Breast epithelium (tissue), 4 donors: ENCODE results near the gene ARHGAP44. TPM values are rescaled to one million over a fixed set of nuclear protein-coding genes. Genes with fewer than 3 reads are reported as not detected.

Experiments
- DNase-seq, 2 donors: peaks; one replicate each; pipeline ENCODE4 v3.0.0-alpha.2; 2019; ENCODE audit warnings: low spot score in 2 of 2
- H3K27ac ChIP-seq, 2 donors: fragments of 200-600 bp; sonication (generic) in 1 of 2; one replicate each; pipeline ENCODE4 v1.5.1; 2016 to 2019; ENCODE audit warnings: mild to moderate bottlenecking in 1 of 2
- H3K27me3 ChIP-seq, 2 donors: fragments of 200-600 bp; sonication (generic) in 1 of 2; one replicate each; pipeline versions ENCODE4 v1.5.1 to v1.6.0; 2017 to 2019; ENCODE audit warnings: control low read depth in 1 of 2, mild to moderate bottlenecking in 1 of 2
- H3K36me3 ChIP-seq: fragments of 200-600 bp; one replicate; pipeline ENCODE4 v1.5.1; 2019
- H3K4me1 ChIP-seq, 2 donors: fragments of 200-600 bp; sonication (generic); one replicate each; pipeline ENCODE4 v1.5.1; 2016 to 2019; ENCODE audit warnings: control low read depth in 1 of 2
- H3K4me3 ChIP-seq, 3 donors: fragments of 200-600 bp; sonication (generic); 1 replicate in 2 of 3; 2 replicates in 1 of 3; pipeline ENCODE4 v1.5.1; 2016 to 2019; ENCODE audit warnings: mild to moderate bottlenecking in 3 of 3, moderate library complexity in 2 of 3
- H3K9me3 ChIP-seq, 2 donors: fragments of 200-600 bp; sonication (generic) in 1 of 2; one replicate each; pipeline ENCODE4 v1.5.1; 2016 to 2019; ENCODE audit warnings: control low read depth in 1 of 2
- POLR2A ChIP-seq: fragments of 450-650 bp; IDR thresholded peaks from one replicate; pipeline ENCODE4 v1.6.1; 2016; ENCODE audit warnings: antibody characterized with exemption, mild to moderate bottlenecking, moderate library complexity
- POLR2AphosphoS5 ChIP-seq, 3 donors: sonication (generic); formaldehyde crosslinking; IDR thresholded peaks; one replicate each; pipeline ENCODE4 v1.6.1; 2017; ENCODE audit warnings: antibody characterized with exemption in 3 of 3
- intact Hi-C: fragments of 100-400 bp; cut with DNase I; formaldehyde crosslinking; loops from one replicate; pipeline ENCODE4 v1.15.1; 2023; ENCODE audit warnings: low total_unique reads
- total RNA-seq, 3 donors: library from RNA; depleted of rRNA; stranded (reverse); fragments of >200 nt; gene quantifications; one replicate each; pipeline ENCODE4 v1.1.0, GENCODE V29; 2016
- TF ChIP-seq, protein P1 (sequence below), 3 donors: fragments of 450-650 bp; IDR thresholded peaks; one replicate each; pipeline ENCODE4 v1.5.1; 2016 to 2017; ENCODE audit warnings: antibody characterized with exemption in 3 of 3, mild to moderate bottlenecking in 3 of 3, moderate library complexity in 3 of 3

The ARHGAP44 gene
- total RNA-seq, 3 donors from 2014 or later, result 2.4 to 13.0 (median 4.9) TPM

DNA sequence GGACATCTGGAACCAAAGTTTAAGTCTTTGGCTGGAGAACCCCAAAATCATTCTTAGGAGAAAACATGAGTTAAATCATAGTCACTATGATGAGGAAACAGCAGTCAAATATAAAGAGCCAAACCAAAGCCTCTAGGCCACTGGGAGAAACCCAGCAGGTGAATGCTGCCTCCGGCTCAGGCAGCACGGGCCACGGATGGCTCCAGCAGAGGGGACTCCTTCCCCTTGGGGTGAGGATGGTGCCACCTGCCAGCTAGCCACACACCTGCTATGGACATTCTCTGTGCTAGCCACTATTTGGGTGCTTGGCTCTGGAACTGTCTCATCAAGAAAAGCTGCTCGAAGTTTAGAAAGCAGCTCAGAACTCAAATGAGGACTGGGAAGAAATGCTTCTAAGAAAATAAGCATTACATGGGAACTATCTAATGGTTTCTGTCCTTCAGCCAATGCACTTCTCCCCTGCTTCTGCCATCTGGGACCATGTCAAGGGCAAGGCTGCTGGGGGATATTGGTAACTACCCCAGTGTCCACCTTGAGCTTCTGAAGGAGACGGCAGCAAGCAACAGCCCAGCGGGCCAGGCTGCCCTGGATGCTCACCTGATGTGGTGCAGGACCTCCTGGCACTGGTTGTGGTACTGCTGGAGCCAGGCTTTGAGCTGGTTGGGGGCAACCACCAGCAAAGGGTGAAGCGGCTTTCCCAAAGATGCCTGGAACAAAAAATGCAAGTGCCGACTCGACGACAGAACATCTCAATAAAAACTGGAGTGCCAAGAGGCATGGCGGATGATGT, 206.0 kb downstream of the ARHGAP44 start:
- intact Hi-C loops, result loop anchor here (10.0 kb wide), 1 partner anchor 1450 kb away; no protein-coding TSS in a partner anchor
- Histone ChIP-seq H3K27me3 (no peaks in the 10 kb centered on the region), H3K27ac (no peak overlapping the region), H3K4me1 (no peaks in the 10 kb centered on the region), H3K9me3 (no peaks in the 10 kb centered on the region), H3K36me3 (peaks cover 27% of the 10 kb centered on the region), H3K4me3 (no peak overlapping the region)
- no peak for DNase-seq
- TF ChIP-seq POLR2AphosphoS5 (IDR thresholded peaks at IDR 0.05), result no peak
- no peak for TF ChIP-seq POLR2A
- TF ChIP-seq, protein P1, sequence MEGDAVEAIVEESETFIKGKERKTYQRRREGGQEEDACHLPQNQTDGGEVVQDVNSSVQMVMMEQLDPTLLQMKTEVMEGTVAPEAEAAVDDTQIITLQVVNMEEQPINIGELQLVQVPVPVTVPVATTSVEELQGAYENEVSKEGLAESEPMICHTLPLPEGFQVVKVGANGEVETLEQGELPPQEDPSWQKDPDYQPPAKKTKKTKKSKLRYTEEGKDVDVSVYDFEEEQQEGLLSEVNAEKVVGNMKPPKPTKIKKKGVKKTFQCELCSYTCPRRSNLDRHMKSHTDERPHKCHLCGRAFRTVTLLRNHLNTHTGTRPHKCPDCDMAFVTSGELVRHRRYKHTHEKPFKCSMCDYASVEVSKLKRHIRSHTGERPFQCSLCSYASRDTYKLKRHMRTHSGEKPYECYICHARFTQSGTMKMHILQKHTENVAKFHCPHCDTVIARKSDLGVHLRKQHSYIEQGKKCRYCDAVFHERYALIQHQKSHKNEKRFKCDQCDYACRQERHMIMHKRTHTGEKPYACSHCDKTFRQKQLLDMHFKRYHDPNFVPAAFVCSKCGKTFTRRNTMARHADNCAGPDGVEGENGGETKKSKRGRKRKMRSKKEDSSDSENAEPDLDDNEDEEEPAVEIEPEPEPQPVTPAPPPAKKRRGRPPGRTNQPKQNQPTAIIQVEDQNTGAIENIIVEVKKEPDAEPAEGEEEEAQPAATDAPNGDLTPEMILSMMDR (IDR thresholded peaks at IDR 0.05), result no peak

- DNase-seq, result no peak
Observed at GRCh38 chr17:12995896-12996295, 206.6 kb downstream of the ARHGAP44 start.

GRCh38 chr17:12996357-12996756, 207.1 kb downstream of the ARHGAP44 start:
- Histone ChIP-seq H3K27ac (no peak overlapping the region), H3K4me3 (no peak overlapping the region), H3K9me3 (no peaks in the 10 kb centered on the region), H3K4me1 (no peaks in the 10 kb centered on the region), H3K27me3 (no peaks in the 10 kb centered on the region), H3K36me3 (peaks cover 27% of the 10 kb centered on the region)
- no peak for TF ChIP-seq POLR2AphosphoS5 (IDR thresholded peaks at IDR 0.05)
- TF ChIP-seq, protein P1 (IDR thresholded peaks at IDR 0.05), result no peak
- no peak for TF ChIP-seq POLR2A
- no peak for DNase-seq
- intact Hi-C loops, result loop anchor here (10.0 kb wide), 1 partner anchor 1452 kb away; no protein-coding TSS in a partner anchor

More at GRCh38 chr17:12995896-12996295, 206.6 kb downstream of the ARHGAP44 start:
- TF ChIP-seq POLR2AphosphoS5 (IDR thresholded peaks at IDR 0.05), result no peak
- no peak for TF ChIP-seq POLR2A
- TF ChIP-seq, protein P1 (IDR thresholded peaks at IDR 0.05), result no peak
- Histone ChIP-seq H3K27ac (no peak overlapping the region), H3K9me3 (no peaks in the 10 kb centered on the region), H3K4me3 (no peak overlapping the region), H3K27me3 (no peaks in the 10 kb centered on the region), H3K4me1 (no peaks in the 10 kb centered on the region), H3K36me3 (peaks cover 27% of the 10 kb centered on the region)
- intact Hi-C loops, result loop anchor here (10.0 kb wide), 1 partner anchor 1451 kb away; no protein-coding TSS in a partner anchor

DNA sequence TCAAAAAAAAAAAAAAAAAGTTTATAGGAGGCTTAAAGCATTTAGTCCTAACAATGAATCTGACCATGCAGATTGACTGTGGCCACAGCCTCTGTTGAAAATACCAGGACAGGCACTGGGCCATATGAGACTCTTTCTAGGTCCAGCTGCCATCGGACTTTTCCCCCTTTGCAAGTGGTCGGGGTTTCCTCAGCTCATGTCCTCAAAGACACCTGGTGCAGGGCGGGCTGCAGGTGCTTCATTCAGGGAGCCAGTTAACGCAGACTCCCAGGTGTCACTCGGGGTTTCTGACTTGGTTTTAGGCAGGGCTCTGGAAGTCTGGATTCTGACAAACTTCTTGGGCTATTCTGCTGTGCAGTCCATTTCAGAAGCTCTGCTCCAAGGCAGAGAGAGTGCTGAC, 207.6 kb downstream of the ARHGAP44 start:
- H3K4me3 ChIP-seq, result no peak overlapping the region
- H3K9me3 ChIP-seq, result no peaks in the 10 kb centered on the region
- TF ChIP-seq, protein P1 (IDR thresholded peaks at IDR 0.05), result no peak
- no peak for TF ChIP-seq POLR2AphosphoS5 (IDR thresholded peaks at IDR 0.05)
- TF ChIP-seq POLR2A, result no peak
- intact Hi-C loops, result loop anchor here (10.0 kb wide), 1 partner anchor 1452 kb away; no protein-coding TSS in a partner anchor
- no peak for DNase-seq
- H3K27me3 ChIP-seq, result no peaks in the 10 kb centered on the region
- H3K36me3 ChIP-seq, result peaks cover 27% of the 10 kb centered on the region
- no peaks in the 10 kb centered on the region for H3K4me1 ChIP-seq
- no peak overlapping the region for H3K27ac ChIP-seq

DNA sequence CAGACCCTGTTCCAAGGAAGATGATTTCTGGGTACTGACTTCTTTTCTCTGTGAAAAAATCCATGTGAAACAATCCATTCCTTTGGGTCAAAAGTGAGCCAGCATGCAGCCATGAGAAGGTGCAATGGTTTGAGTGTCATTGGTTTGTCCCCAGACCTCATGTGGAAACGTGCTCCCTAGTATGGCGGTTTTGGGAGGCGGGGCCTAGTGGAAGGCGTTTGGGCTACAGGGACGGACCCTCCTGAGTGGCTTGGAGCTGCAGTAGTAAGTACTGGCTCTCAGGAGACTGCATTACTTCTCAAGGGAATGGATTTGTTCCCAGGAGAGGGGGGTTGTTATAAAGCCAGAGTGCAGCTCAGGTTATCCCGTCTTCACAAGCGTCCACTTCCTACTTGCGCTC, 209.2 kb downstream of the ARHGAP44 start:
- H3K36me3 ChIP-seq, result peaks cover 20% of the 10 kb centered on the region
- no peaks in the 10 kb centered on the region for H3K4me1 ChIP-seq
- no peaks in the 10 kb centered on the region for H3K9me3 ChIP-seq
- H3K27ac ChIP-seq, result no peak overlapping the region
- no peak for DNase-seq
- no peaks in the 10 kb centered on the region for H3K27me3 ChIP-seq
- H3K4me3 ChIP-seq, result no peak overlapping the region
- intact Hi-C loops, result loop anchor here (10.0 kb wide), 1 partner anchor 1454 kb away; no protein-coding TSS in a partner anchor
- TF ChIP-seq POLR2AphosphoS5 (IDR thresholded peaks at IDR 0.05) (no peak), POLR2A (no peak)
- TF ChIP-seq, protein P1 (IDR thresholded peaks at IDR 0.05), result no peak
